Measurements from ENCODE around the gene IGF2R.
"Not testable (repeated sequence)": the region's sequence is repeated elsewhere in the genome, so short reads cannot be mapped to it uniquely, and the experiment has no call there.

The IGF2R gene

GRCh38 chr6:160130729-160131484, 162.0 kb downstream of the IGF2R start:
- DNase-seq, result no peak

GRCh38 chr6:160131636-160132296, 162.9 kb downstream of the IGF2R start:
- no peak for DNase-seq

- no peak for DNase-seq
These were observed 163.4 kb downstream of the IGF2R start for GRCh38 chr6:160132297-160132637.

GRCh38 chr6:160132776-160133338, 164.0 kb downstream of the IGF2R start:
- DNase-seq, result no peak

GRCh38 chr6:160133441-160134336, 164.8 kb downstream of the IGF2R start:
- DNase-seq, result no peak

GRCh38 chr6:160134337-160134751, 165.5 kb downstream of the IGF2R start:
- not testable (repeated sequence) for DNase-seq

- DNase-seq, result no peak
These were observed 166.1 kb downstream of the IGF2R start for GRCh38 chr6:160134779-160135547.

GRCh38 chr6:160135907-160136655, 167.2 kb downstream of the IGF2R start:
- no peak for DNase-seq

GRCh38 chr6:160137130-160137988, 168.5 kb downstream of the IGF2R start:
- DNase-seq, result no peak

- peak; percentile 71 for DNase-seq
These were observed 169.3 kb downstream of the IGF2R start for GRCh38 chr6:160137989-160138835.

GRCh38 chr6:160138839-160139419, 170.0 kb downstream of the IGF2R start:
- DNase-seq, result no peak

- DNase-seq, result peak; percentile 82
These were observed 170.6 kb downstream of the IGF2R start for GRCh38 chr6:160139420-160139851.

- not testable (repeated sequence) for DNase-seq
These were observed 171.6 kb downstream of the IGF2R start for GRCh38 chr6:160140493-160140892.

- peak; percentile 17 for DNase-seq
These were observed 172.3 kb downstream of the IGF2R start for GRCh38 chr6:160141001-160141726.

GRCh38 chr6:160142115-160142715, 173.3 kb downstream of the IGF2R start:
- no peak for DNase-seq

- no peak for DNase-seq
These were observed 177.7 kb downstream of the IGF2R start for GRCh38 chr6:160146454-160147145.

- DNase-seq, result no peak
These were observed 178.3 kb downstream of the IGF2R start for GRCh38 chr6:160147146-160147536.
